GM12891 (cell line): Measurements from ENCODE around the gene CAMK2N2.

ENCODE experiments used
- POLR2A ChIP-seq: IDR thresholded peaks from 2 replicates; pipeline ENCODE4 v1.6.1; 2011; ENCODE audit warnings: low read depth, low read length, control low read depth
- SPI1 ChIP-seq: IDR thresholded peaks from 2 replicates; pipeline ENCODE4 v1.6.1; 2011; ENCODE audit warnings: low read depth, low read length, control low read depth

DNA sequence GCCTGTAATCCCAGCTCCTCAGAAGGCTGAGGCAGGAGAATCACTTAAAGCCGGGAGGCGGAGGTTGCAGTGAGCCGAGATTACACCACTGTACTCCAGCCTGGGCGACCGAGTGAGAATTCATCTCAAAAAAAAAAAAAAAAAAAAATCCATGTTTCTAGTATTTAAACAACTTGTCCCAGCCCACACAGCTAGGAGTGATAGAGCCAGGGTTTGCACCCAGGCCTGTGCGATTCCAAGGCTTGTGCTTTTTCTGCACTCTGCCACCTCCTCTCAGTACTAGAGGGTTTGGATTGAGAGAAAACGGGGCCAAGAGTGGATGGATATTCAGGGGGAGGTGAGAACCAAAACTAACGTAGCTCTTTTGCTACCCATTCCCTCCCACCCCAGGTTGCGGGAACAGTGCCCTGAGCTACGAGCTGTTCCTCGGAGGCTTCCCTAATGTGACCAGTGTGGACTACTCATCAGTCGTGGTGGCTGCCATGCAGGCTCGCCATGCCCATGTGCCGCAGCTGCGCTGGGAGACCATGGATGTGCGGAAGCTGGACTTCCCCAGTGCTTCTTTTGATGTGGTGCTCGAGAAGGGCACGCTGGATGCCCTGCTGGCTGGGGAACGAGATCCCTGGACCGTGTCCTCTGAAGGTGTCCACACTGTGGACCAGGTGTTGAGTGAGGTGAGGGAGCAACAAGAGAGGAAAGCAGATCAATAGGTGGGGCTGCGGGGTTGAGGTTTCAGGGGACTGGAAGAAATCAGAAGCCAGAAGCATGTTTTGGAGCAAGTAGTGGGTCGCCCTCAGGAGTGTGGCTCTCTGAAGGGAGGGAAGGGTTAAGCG lies 4.1 kb downstream of the CAMK2N2 start:
- TF ChIP-seq POLR2A, result no peak
- TF ChIP-seq SPI1, result no peak
